Left lung (tissue), 10 donors: ENCODE data around the gene PLB1. TPM values are rescaled to one million over a fixed set of nuclear protein-coding genes. Genes with fewer than 3 reads are reported as not detected.

Experiments used
- ATAC-seq: fragments of 200-7000 bp; cut with Tn5 transposase; one replicate; pipeline ENCODE4 v1.9.1; 2020; ENCODE audit warnings: moderate library complexity
- DNase-seq, 4 donors: peaks; one replicate each; pipeline ENCODE4 v3.0.0-alpha.2; 2013 to 2020
- H3K27ac ChIP-seq, 2 donors: fragments of 200-600 bp; sonication (generic) in 1 of 2; one replicate each; pipeline versions ENCODE4 v1.5.0 to v1.8.0; 2020 to 2021
- H3K27me3 ChIP-seq, 2 donors: fragments of 200-600 bp; sonication (generic) in 1 of 2; one replicate each; pipeline versions ENCODE4 v1.5.0 to v1.8.0; 2020 to 2021
- H3K36me3 ChIP-seq, 2 donors: fragments of 200-600 bp; sonication (generic) in 1 of 2; one replicate each; pipeline versions ENCODE4 v1.5.0 to v1.8.0; 2020 to 2021
- H3K4me1 ChIP-seq, 2 donors: fragments of 200-600 bp; one replicate each; pipeline ENCODE4 v1.8.0; 2021
- H3K4me3 ChIP-seq, 2 donors: fragments of 200-600 bp; sonication (generic) in 1 of 2; one replicate each; pipeline versions ENCODE4 v1.5.0 to v1.8.0; 2020 to 2021; ENCODE audit warnings: mild to moderate bottlenecking in 1 of 2
- H3K9me3 ChIP-seq, 2 donors: fragments of 200-600 bp; sonication (generic) in 1 of 2; one replicate each; pipeline versions ENCODE4 v1.5.0 to v1.8.0; 2020 to 2021
- CTCF ChIP-seq, 2 donors: fragments of 200-600 bp; sonication (generic) in 1 of 2; IDR thresholded peaks; one replicate each; pipeline versions ENCODE4 v1.5.0 to v1.8.0; 2021; ENCODE audit warnings: antibody characterized with exemption in 2 of 2
- intact Hi-C, 2 donors: fragments of 100-400 bp; cut with DNase I; formaldehyde crosslinking; loops; one replicate each; pipeline versions ENCODE4 v1.11.2 to v1.14.2; 2022
- polyA plus RNA-seq, 6 donors: library from polyadenylated mRNA; unstranded; fragments of 120-200 nt; gene quantifications; one replicate each; pipeline ENCODE4 v1.2.1, GENCODE V29; 2013; ENCODE audit not compliant: insufficient read length in 6 of 6
- total RNA-seq, 2 donors: library from RNA; stranded (reverse); fragmentation: NEBNext Ultra II Directional; extraction: Animal tissue kit (Norgen Biotek cat#: 25700); gene quantifications; one replicate each; pipeline ENCODE4 v1.2.1, GENCODE V29; 2021
- donor health status: DM: no; HTN: yes; CAD: no.
- donor health status: DM: no; HTN: no; CAD: no.

The PLB1 gene
- total and polyA plus RNA-seq, 8 donors = 0.94 to 6.8 (median 1.9) TPM

GRCh38 chr2:28579606-28580005, 83.7 kb downstream of the PLB1 start:
- TF ChIP-seq CTCF (IDR thresholded peaks at IDR 0.05) = no peak
- intact Hi-C loops = no loop called here
- H3K27me3 ChIP-seq = no peaks in the 10 kb centered on the region
- no peak overlapping the region for H3K27ac ChIP-seq
- H3K36me3 ChIP-seq = no peaks in the 10 kb centered on the region
- no peak for ATAC-seq
- H3K4me3 ChIP-seq = no peak overlapping the region
- H3K4me1 ChIP-seq = peaks cover 0 to 20% of the 10 kb centered on the region in 2 donors
- peak in 1 of 4 donors; percentile 8 for DNase-seq
- no peaks in the 10 kb centered on the region for H3K9me3 ChIP-seq

- TF ChIP-seq CTCF (IDR thresholded peaks at IDR 0.05) = no peak
- intact Hi-C loops = no loop called here
- peaks cover 0 to 25% of the 10 kb centered on the region in 2 donors for H3K4me1 ChIP-seq
- no peak overlapping the region for H3K4me3 ChIP-seq
- DNase-seq (peak in 1 of 4 donors; percentile 10), ATAC-seq (no peak)
- no peaks in the 10 kb centered on the region for H3K36me3 ChIP-seq
- H3K27ac ChIP-seq = no peak overlapping the region
- no peaks in the 10 kb centered on the region for H3K9me3 ChIP-seq
- no peaks in the 10 kb centered on the region for H3K27me3 ChIP-seq
Observed at GRCh38 chr2:28580078-28580477, 84.2 kb downstream of the PLB1 start.

DNA sequence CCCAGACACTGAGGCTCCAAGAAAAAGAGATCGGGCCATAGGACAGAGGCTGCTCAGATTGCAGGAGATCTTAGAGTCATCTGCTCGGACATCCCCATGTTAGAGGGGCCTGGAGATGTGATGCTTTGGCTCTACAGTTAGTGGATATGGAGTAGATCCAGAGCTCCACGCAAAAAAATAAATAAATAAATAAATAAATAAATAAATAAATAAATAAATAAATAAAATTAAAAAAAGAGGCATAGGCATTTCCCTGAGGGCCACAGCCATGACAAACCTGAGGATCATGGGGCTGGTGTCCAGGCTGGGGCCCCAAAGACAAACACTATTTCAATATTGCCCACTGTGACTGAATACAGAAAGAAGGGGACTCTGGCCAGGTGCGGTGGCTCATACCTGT, 85.5 kb downstream of the PLB1 start:
- intact Hi-C loops = no loop called here
- DNase-seq (peak in 1 of 4 donors; percentile 3), ATAC-seq (no peak)
- Histone ChIP-seq H3K4me1 (peaks cover 0 to 31% of the 10 kb centered on the region in 2 donors), H3K27me3 (no peaks in the 10 kb centered on the region), H3K27ac (no peak overlapping the region), H3K9me3 (no peaks in the 10 kb centered on the region), H3K4me3 (no peak overlapping the region), H3K36me3 (no peaks in the 10 kb centered on the region)
- no peak for TF ChIP-seq CTCF (IDR thresholded peaks at IDR 0.05)

GRCh38 chr2:28582152-28582551, 86.3 kb downstream of the PLB1 start:
- DNase-seq = peak in 1 of 4 donors; percentile 15
- no peak for ATAC-seq
- Histone ChIP-seq H3K9me3 (no peaks in the 10 kb centered on the region), H3K36me3 (no peaks in the 10 kb centered on the region), H3K4me3 (no peak overlapping the region), H3K27me3 (no peaks in the 10 kb centered on the region), H3K4me1 (peaks cover 0 to 36% of the 10 kb centered on the region in 2 donors), H3K27ac (no peak overlapping the region)
- intact Hi-C loops = no loop called here
- no peak for TF ChIP-seq CTCF (IDR thresholded peaks at IDR 0.05)

GRCh38 chr2:28582595-28582994, 86.7 kb downstream of the PLB1 start:
- no peak for ATAC-seq
- no peak overlapping the region for H3K27ac ChIP-seq
- intact Hi-C loops = no loop called here
- no peaks in the 10 kb centered on the region for H3K36me3 ChIP-seq
- DNase-seq = peak in 1 of 4 donors; percentile 26
- H3K9me3 ChIP-seq = no peaks in the 10 kb centered on the region
- TF ChIP-seq CTCF (IDR thresholded peaks at IDR 0.05) = no peak
- no peak overlapping the region for H3K4me3 ChIP-seq
- peaks cover 0 to 40% of the 10 kb centered on the region in 2 donors for H3K4me1 ChIP-seq
- H3K27me3 ChIP-seq = no peaks in the 10 kb centered on the region
